GM20000 (cell line): ENCODE data around the gene FAM107A.

ENCODE experiments used
- DNase-seq: peaks from one replicate; pipeline ENCODE4 v3.0.0; 2012; ENCODE audit warnings: low spot score
- CTCF ChIP-seq: IDR thresholded peaks from 2 replicates; pipeline ENCODE4 v1.5.1; 2012; ENCODE audit warnings: mild to moderate bottlenecking, control low read depth; ENCODE audit errors: extremely low read depth, missing control alignments

Gene FAM107A

GRCh38 chr3:58566398-58567250 lies 10.6 kb downstream of the FAM107A start:
- DNase-seq = no peak
- TF ChIP-seq CTCF = no peak

- TF ChIP-seq CTCF = no peak
- DNase-seq = no peak
Observed at GRCh38 chr3:58565621-58566397, 11.4 kb downstream of the FAM107A start.

- no peak for DNase-seq
- no peak for TF ChIP-seq CTCF
Observed at GRCh38 chr3:58564456-58565160, 12.6 kb downstream of the FAM107A start.

GRCh38 chr3:58564054-58564453 lies 13.1 kb downstream of the FAM107A start:
- no peak for DNase-seq

GRCh38 chr3:58563386-58564035 lies 13.7 kb downstream of the FAM107A start:
- TF ChIP-seq CTCF = no peak
- DNase-seq = no peak

More at GRCh38 chr3:58564054-58564453, 13.1 kb downstream of the FAM107A start:
- TF ChIP-seq CTCF = no peak

- DNase-seq = no peak
- no peak for TF ChIP-seq CTCF
Observed at GRCh38 chr3:58562498-58562897, 14.7 kb downstream of the FAM107A start.
